D721Med (cell line): ENCODE results near the gene TMCC3.

Experiments
- DNase-seq: peaks from one replicate; pipeline ENCODE4 v3.0.0; 2011; ENCODE audit warnings: low spot score; ENCODE audit not compliant: insufficient read length
- FAIRE-seq: peaks from 2 replicates; lab custom pipeline; 2011; peaks lifted over from hg19 to GRCh38; lab: Jason Lieb, UNC
- CTCF ChIP-seq: IDR thresholded peaks from 2 replicates; pipeline ENCODE4 v1.5.1; 2012; ENCODE audit warnings: mild to moderate bottlenecking, control low read depth; ENCODE audit not compliant: insufficient read depth; ENCODE audit errors: missing control alignments

Gene TMCC3

DNA sequence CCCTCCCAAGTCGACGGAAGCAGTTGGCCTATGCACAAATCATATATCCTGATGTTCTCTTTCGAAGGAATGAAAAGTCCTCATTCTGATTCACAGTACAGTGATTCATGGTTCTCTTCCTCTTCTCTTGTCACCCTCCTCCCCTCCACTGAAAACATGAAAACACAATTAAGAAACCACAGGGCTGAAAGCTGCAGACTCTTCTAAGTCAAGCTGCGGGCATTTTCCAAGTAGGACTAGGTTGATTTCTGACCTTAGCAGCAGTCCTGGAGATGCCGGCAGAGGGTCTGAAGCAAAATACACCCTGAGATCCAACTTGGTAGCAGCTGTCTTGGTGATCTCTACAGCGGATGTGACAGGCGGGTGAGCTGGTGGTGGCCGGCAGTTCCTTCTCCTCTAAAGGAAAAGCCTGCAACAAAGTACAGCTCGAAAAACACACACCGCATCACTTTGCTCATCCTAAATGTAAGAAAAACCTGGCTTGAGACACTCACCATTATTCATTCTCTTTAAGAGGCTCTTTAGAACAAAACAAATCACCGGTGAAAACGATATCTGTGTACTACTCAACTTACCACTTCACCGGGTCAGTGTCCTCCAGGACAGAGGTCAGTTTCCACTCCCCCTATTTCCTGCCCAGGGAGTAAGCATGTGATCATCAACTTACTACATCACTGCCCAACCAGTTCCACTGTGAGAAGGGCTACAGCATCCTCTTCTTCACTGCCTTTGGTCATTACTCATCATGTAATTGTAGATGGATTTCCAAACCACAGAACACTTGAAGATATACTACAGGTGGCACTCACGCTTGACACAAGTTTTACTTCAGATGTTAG lies 6.0 kb downstream of the TMCC3 start:
- DNase-seq (no peak), FAIRE-seq (no peak)
- TF ChIP-seq CTCF: no peak

GRCh38 chr12:94643606-94644005 lies 6.8 kb downstream of the TMCC3 start:
- DNase-seq (no peak), FAIRE-seq (no peak)
- no peak for TF ChIP-seq CTCF

- FAIRE-seq: no peak
- DNase-seq: no peak
- no peak for TF ChIP-seq CTCF
Measured at GRCh38 chr12:94641283-94641682, 9.1 kb downstream of the TMCC3 start.

DNA sequence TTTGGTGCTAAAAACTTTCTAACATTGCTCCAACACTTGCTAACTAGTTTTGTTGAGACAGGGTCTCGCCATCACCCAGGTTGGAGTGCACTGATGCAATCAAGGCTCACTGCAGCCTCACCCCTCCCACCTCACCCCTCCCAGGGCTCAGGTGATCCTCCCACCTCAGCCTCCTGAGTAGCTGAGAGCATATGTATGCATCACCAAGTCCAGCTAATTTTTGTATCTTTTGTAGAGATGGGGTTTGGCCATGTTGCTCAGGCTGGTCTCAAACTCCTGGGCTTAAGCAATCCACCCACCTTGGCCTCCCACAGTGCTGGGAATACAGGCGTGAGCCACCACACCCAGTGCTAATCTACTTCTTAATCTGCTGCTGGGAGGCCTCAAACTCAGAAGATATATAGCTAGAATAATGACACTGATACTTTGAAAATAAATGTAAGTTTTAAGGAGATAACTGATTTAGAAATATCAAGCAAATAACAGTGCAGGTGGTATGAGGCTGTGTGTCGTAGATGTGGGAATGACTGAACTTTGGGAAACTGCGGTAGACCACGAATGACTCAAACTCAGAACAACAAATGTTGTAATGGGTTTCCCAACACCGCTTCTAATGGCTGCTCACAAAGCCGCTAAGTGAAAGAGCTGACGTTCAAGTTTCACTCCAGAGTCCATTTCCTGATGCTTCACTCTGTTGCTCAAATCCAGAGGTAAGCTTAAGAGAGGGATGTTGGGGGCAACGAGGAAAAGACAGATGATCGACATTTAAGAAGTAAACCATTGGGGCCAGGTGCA lies 10.0 kb downstream of the TMCC3 start:
- no peak for TF ChIP-seq CTCF
- FAIRE-seq (no peak), DNase-seq (no peak)

DNA sequence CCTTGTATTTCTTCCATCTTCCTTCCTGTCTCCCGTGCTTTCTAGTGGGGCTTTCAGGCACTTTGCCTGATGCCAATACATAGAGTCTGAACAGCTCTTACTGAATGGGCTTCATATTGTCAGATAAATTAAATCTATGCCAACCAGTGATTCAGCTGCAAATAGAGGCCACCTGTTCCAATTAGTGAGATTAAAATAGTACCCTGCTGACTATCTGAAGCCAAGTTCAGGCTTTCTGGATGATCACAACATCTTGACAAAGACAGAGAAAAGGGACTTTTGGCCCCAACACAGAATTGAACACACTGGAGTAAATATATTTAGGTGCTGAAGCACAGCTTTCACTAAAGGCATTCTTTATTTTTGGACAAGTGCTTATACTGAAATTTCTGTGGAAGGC lies 11.8 kb downstream of the TMCC3 start:
- FAIRE-seq (no peak), DNase-seq (no peak)

GRCh38 chr12:94637390-94638113 lies 12.8 kb downstream of the TMCC3 start:
- FAIRE-seq: no peak

More for the DNA sequence above, 11.8 kb downstream of the TMCC3 start:
- TF ChIP-seq CTCF: no peak

More at GRCh38 chr12:94637390-94638113, 12.8 kb downstream of the TMCC3 start:
- no peak for DNase-seq
- no peak for TF ChIP-seq CTCF
